Panc1 (cell line): Measurements from ENCODE around the gene MS4A8.

Experiments used
- CTCF ChIP-seq: fragments of 450-650 bp; IDR thresholded peaks from 2 replicates; pipeline ENCODE4 v1.5.1; 2017; ENCODE audit warnings: mild to moderate bottlenecking
- TCF7L2 ChIP-seq: IDR thresholded peaks from 2 replicates; pipeline ENCODE4 v1.6.1; 2011; ENCODE audit warnings: mild to moderate bottlenecking, low read depth, low read length, inconsistent platforms

GRCh38 chr11:60731586-60731985 lies 32.2 kb downstream of the MS4A8 start:
- TF ChIP-seq CTCF (no peak), TCF7L2 (no peak)
